Measurements from ENCODE around the gene CEP152. TPM values are rescaled to one million over a fixed set of nuclear protein-coding genes. Genes with fewer than 3 reads are reported as not detected.

Gene CEP152
- total RNA-seq, 2 donors from 2014 or later: 3.3 to 4.1 TPM

DNA sequence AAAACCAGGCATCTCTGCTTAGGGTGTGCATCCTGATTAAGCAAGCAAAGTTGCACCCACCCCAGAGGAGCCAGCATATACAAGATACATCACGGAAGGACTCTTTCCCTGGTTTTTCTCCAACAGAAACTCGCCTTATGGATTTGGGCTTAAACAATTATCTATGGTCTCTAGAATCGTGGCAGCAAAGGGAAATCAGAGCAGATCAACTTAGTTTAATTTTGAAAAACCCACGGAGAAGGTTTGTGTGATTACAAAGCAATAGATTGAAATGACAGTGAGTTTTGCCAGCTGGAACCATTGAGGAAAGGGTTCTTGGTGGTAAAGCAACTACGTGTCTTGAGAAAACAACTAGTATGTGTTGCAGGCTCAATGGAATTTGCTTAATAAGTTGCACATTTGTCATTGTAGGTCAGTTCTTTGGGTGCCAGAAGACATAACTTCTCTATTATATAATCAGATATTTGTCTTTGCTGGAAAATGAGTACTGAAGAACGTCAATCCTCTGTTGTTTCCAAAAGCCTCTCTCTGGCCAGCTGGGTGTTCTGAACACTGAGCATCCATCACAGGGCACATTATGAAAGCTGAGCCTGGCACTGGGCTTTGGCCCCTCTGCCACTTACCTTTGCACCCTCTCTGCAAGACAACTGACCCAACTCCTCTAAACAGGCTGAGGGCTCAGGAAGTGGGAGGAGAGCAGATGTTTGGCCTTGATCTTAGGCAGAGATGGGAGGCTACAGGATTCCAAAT is 89.6 kb downstream of the CEP152 start:
- intact Hi-C loops (cut with DNase I): no loop called here
- no peak for DNase-seq (ENCODE audit: low spot score)

DNA sequence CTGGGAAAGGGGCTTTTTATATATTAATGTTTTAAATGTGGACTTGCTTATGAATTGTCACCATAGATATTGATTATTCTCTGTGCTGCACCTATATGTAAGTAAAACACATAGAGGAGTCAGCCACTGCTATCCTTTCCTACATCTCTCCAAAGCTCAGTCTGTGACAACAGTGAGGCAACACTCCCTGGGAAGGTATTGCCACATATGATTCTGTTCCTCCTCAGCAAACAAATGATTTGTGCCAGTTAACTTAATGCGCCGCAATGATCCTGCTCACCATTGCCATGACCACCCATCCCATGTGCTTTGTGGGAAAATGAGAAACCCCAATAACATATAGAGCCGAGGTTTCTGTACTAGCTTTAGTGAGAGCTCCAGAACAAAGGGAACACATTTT is 90.2 kb downstream of the CEP152 start:
- DNase-seq (ENCODE audit: low spot score): no peak

DNA sequence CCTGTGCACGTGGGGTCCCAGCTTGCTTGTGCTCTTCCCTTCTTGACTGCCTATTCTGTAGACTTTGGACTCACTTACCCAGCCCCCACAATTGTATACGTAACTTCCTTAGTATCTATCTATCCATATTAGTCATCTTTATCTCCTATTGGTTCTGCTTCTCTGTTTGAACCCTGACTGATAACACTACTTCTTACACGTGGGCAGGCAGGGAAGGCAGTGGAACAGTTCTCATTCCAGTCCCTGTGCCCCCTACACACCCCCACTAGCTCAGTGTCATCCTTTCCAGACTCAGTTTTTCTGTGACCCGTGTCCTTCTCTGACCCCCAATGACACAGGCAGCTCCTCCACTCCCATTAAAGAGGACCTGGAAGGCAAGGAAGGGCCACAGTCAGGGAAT is 91.2 kb downstream of the CEP152 start:
- no peak for DNase-seq (ENCODE audit: low spot score)
- intact Hi-C loops (cut with DNase I): no loop called here

More for the DNA sequence above, 90.2 kb downstream of the CEP152 start:
- intact Hi-C loops (cut with DNase I): no loop called here

DNA sequence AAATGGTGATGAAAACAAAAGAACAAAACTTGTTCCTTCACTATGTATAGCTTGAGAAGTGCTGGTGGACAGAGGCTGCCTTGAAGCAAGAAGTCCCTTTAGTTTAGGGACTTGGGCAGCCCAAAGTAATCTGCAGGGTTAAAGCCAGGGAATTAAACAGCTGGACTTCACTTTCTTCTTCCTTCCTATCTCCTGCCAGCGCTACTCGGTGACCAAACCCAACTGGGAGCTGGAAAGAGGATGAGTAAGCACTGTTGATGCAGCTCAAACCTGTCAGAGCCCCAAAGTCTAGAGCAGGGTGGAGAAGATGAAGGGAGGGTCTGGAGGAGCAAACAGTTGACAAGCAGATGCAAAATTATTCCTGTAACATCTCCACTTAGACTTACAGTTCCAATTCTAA is 92.2 kb downstream of the CEP152 start:
- intact Hi-C loops (cut with DNase I): no loop called here
- DNase-seq (ENCODE audit: low spot score): no peak

DNA sequence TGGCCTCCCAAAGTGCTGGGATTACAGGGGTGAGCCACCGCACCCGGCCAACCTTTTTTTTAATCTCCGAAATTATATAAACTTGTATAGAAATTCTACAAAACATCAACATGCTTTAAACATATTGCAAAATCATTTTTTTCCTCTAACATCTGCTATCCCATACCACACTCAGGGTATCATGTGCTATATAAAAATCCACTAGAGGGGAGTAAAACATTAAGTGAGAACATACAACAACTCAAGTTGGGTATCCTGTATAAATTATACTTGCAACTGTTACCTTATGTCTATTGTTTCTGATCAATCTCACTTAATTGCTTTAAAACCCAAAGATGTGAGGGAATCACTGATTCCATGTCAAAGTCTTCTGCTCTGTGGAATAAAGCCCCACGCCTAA is 93.4 kb downstream of the CEP152 start:
- intact Hi-C loops (cut with DNase I): no loop called here

DNA sequence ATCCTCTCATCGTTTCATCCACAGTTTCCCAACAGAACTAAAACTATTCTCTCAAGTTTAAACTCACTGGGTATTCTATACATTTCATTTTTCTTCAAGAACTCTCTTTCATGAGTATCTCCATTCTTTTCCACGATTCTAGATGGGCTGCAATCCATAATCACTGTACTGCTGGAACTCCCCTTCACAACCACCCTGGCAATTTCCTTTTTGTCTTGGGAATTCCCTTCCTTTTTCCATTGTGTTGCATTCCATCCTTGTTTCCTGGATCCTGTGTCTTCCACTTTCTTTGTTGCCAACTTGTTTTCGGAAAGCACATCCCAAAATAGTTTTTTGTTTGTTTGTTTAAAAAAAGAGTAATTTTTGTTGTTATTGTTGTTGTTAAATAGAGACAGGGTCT is 98.3 kb downstream of the CEP152 start:
- intact Hi-C loops (cut with DNase I): no loop called here
- no peak for DNase-seq (ENCODE audit: low spot score)

More for the DNA sequence above, 93.4 kb downstream of the CEP152 start:
- no peak for DNase-seq (ENCODE audit: low spot score)

DNA sequence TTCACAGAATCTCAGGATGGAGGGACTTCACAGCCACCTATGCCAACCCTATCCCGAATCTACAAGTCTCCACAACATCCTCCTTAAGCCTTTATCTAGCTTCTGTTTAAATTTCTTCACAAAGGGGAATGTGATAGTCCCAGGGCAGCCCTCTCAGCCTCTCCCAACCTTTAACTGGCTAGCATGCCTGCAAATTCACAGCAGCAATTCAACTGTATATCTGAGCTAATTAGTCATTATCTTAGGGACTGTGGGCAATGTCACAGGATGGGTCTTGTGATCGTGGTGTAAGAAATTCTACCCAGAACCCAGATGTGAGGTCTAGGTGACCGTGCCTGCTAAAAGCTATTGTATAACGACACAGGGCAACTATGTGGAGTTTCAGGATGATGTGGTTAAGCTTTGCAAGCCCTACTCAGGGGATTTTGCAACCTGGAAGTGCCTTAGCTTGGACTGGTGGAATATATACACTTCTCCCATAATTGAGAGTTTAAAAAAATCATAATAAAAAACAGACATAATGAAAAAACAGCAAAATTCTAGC is 99.8 kb downstream of the CEP152 start:
- intact Hi-C loops (cut with DNase I): no loop called here
- DNase-seq (ENCODE audit: low spot score): no peak

DNA sequence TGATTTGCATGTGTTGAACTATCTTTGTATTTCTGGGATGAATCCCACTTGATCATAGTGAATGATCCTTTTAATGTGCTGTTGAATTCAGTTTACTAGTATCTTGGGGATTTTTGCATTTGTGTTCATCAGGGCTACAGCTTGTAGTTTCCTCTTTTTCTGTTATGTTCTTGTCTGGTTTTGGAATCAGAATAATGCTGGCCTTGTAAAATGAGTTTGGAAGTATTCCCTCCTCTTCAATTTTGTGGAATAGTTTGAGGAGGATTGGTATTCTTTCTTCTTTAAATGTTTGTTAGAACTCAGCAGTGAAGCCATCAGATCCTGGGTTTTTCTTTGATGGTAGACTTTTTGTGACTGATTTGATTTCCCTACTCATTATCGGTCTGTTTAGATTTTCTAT is 102.2 kb downstream of the CEP152 start:
- intact Hi-C loops (cut with DNase I): no loop called here
- DNase-seq (ENCODE audit: low spot score): no peak

DNA sequence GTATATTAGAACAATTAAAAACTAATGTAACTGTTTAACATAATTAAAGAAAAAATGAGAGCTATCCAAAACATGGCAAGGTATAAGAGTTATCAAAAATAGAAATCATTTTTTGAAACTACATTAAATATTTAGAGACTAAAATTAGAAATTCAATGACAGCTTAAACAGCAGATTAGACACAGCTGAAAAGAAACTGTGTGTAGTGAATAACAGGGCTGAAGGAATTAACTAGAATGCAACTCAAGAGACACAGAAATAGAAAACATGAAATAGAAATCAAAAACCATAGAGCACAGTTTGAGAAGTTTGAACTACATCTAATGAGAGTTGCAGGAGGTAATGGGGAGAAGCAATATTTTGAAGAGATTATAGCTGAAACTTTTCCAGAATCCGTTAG is 105.5 kb downstream of the CEP152 start:
- intact Hi-C loops (cut with DNase I): no loop called here
- DNase-seq (ENCODE audit: low spot score): no peak

DNA sequence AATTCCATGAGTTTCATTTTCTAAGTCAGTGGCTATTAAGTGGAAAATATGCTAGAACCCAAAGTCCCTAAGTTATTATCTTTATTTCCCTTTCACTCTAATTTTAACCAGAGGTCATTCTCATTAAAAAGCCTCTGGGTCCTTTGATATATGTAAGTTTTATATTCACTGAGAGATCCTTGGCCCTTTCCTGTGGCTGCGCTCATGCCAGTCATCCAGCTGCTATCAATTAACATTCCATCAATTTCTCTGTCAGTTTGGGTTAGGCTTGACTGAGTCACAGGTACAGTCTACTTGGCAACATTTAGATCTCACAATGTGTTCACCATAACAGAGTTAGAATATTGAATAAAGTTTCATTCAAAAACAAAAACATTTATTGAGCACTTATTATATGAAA is 107.3 kb downstream of the CEP152 start:
- intact Hi-C loops (cut with DNase I): no loop called here

DNA sequence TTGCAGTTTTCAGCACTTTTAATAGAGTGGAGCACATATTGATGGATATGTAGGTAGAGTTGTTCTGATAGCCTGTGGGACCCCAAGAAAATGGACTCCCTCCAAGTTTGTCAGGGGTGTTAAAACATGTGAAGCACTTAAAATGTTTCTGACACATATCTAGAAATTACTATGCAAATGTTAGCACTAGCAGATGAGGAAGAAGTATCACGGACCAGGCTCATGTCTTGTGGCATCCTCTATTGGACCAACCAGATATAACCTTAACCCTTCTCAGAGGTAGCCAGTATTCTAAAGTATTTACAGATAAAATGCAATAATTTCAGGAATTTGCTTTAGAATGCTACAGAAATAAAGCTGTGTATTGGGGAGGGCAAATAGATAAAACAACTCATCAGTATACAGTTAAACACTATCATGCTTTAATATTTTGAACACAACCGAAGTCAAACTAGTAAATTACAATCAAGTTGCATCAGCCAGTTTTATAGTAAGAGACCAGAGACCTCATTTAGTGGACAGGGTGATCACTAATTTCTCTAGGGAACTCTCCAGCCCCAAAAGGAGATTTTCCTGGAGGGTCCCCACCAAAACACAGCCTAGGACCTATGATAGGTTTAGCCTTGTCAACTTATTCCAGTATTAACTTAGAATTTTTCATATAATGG is 108.2 kb downstream of the CEP152 start:
- DNase-seq (ENCODE audit: low spot score): no peak
- intact Hi-C loops (cut with DNase I): no loop called here

More for the DNA sequence above, 107.3 kb downstream of the CEP152 start:
- no peak for DNase-seq (ENCODE audit: low spot score)

DNA sequence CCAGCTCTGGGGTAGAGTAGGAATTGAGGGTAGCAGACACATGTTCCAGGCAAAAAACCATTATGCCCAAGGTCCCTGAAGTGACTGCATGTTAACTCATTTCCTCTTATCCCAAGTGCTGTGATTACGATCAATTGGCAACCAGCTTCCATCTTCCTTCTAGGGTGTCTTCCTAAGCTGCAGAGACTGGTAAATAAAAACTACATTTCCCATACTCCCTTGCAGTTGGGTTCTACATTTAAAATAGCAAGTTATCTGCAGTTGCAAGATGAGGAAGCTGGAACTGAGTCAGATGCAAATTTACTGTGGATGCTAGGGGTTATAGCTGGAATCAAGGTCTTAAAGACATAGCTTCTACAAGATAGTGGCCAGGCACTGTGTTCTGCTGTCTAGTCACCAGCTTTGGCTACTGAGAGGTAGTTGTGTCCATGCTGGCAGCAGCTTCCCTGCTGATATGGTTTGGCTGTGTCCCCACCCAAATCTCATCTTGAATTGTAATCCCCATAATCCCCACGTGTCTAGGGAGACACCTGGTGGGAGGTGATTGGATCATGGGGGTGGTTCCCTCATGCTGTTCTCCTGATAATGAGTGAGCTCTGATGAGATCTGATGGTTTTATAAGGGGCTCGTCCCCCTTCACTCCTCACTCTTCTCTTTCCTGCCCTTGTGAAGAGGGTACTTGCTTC is 114.1 kb downstream of the CEP152 start:
- intact Hi-C loops (cut with DNase I): no loop called here
- no peak for DNase-seq (ENCODE audit: low spot score)

DNA sequence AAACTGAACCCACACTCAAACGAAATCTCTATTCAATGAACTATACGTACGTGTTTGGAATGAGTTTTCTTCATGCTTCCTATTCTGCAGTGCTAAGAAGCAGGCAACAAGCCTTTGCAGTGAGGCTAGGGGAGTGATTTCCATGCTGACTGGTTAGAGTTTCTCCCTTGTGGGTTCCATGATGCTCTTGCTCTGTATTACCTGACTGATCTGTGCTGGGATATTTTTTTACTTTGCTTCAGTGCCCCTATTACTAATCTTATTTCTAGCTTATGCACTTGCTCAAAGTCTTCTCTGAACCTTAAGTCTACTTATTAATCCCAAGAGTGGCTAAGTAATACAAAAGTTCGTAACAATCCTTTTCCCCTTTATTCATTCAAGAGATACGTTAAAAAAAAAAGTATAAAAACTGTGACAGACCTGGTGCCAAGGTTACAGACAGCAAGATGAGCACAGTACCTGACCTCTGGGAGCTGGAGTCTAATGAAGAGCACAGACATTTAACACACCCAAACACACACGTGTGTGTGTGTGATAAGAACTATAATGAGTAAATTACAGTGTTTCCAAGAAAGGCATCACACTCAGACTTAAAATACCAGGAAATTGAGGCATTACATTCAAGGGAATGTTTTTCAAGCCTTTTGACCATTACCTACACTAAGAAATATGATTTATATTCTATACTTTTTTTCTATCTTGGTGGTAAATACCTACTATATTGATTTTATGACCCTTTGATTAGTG is 114.9 kb downstream of the CEP152 start:
- no peak for DNase-seq (ENCODE audit: low spot score)

DNA sequence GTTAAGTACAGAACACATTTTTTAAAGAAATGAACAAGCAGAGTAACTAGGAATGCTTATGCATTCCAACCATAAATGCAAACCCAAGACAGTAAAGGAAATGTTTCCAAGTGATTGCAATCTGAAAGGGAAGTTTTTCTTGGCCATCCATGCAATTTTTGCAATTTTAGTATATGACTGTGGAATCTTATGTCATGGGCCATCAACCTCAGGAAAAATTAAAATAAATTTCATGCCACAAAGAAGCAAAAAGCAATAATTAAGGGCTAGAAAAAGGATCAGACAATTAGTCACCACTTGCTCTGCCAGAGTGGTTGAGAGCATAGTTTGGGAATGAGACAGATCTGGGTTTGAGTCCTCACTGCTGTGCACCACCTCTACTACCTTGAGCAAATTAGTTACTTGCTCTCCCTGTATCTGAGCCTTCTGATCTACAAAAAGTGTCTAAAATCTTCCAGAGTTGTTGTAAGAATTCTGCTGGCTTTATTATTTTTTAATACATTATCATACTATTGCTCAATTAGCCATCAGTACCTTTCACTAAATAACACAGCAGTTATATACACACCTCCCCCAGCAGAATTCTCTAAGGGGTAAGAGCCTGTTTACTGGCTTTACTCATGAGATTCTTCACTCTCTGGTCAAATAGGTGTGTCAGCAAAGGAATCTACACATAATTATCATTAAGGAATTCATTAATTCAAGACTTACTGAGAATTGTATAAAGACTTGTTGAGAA is 115.6 kb downstream of the CEP152 start:
- no peak for DNase-seq (ENCODE audit: low spot score)
- intact Hi-C loops (cut with DNase I): no loop called here

More for the DNA sequence above, 114.9 kb downstream of the CEP152 start:
- intact Hi-C loops (cut with DNase I): no loop called here

DNA sequence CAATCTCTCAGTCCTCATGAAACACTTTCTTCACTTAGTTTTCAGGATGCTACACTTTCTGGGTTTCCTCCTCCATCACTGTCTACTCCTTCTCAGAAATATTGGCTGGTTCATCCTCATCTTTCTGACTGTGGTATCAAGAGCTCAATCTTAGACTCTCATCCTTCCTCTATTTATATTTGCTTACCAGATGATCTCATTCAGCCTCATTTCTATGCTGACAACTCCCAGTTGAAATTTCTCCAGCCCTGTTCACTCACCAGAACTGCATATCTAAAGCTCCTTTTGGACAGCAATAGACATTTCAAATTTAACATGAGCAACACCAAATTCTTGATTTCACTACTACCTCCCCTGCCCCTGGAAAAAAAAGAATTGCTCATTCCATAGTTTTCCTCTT is 117.4 kb downstream of the CEP152 start:
- intact Hi-C loops (cut with DNase I): no loop called here
- DNase-seq (ENCODE audit: low spot score): no peak

DNA sequence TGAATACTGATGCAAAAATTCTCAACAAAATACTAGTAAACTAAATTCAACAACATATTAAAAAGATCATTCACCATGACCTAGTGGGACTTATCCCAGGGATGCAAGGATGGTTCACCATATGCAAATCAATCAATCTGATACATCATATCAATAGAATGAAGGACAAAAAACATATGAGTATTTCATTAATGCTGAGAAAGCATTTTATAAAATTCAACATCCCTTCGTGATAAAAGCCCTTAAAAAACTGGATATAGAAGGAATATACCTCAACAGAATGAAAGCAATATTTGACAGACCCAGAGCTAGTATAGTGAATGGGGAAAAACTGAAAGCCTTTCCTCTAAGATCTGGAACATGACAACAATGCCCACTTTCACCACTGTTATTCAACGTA is 122.4 kb downstream of the CEP152 start:
- intact Hi-C loops (cut with DNase I): no loop called here
- no peak for DNase-seq (ENCODE audit: low spot score)

All from posterior vena cava (tissue), 2 donors.